Measurements from ENCODE around the gene WNT7B.

WNT7B gene

GRCh38 chr22:45872659-45873263, 104.2 kb downstream of the WNT7B start:
- H3K27me3 ChIP-seq (ENCODE audit: control insufficient read depth in 5 of 5, insufficient read depth in 4 of 5, low read length in 5 of 5) = peaks cover 17 to 37% (median 23%) of the 10 kb centered on the region in 5 donors
- H3K9me3 ChIP-seq (ENCODE audit: control insufficient read depth in 5 of 5, low read length in 5 of 5) = peaks cover 3 to 9% (median 7%) of the 10 kb centered on the region in 5 donors
- no peak overlapping the region for H3K4me3 ChIP-seq (ENCODE audit: low read depth in 1 of 5, low read length in 5 of 5)
- no peaks in the 10 kb centered on the region for H3K36me3 ChIP-seq (ENCODE audit: control insufficient read depth in 5 of 5, insufficient read depth in 5 of 5, low read length in 5 of 5)
- H3K27ac ChIP-seq (ENCODE audit: low read depth, low read length) = no peak overlapping the region
- H3K4me1 ChIP-seq (ENCODE audit: control insufficient read depth in 5 of 5, insufficient read depth in 5 of 5, low read length in 5 of 5) = no peaks in the 10 kb centered on the region
- no peak overlapping the region for H3K9ac ChIP-seq (ENCODE audit: low read length in 5 of 5)

DNA sequence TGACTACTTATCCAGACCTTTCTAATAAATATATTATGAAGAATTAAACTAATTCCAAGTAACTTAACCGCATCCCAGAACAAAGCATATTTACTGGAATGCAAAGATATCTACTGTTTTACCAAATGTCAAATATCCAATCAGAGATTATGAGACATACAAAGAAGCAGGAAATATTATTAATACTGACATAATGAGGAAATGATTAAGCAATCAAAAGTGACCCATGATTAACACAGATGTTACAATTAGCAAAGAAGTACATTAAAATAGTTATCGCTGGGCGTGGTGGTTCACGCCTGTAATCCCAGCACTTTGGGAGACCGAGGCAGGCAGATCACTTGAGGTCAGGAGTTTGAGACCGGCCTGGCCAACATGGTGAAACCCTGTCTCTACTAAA, 105.2 kb downstream of the WNT7B start:
- H3K9ac ChIP-seq (ENCODE audit: low read length in 5 of 5) = no peak overlapping the region
- H3K36me3 ChIP-seq (ENCODE audit: control insufficient read depth in 5 of 5, insufficient read depth in 5 of 5, low read length in 5 of 5) = no peaks in the 10 kb centered on the region
- peaks cover 3 to 9% (median 7%) of the 10 kb centered on the region in 5 donors for H3K9me3 ChIP-seq (ENCODE audit: control insufficient read depth in 5 of 5, low read length in 5 of 5)
- no peak overlapping the region for H3K27ac ChIP-seq (ENCODE audit: low read depth, low read length)
- H3K4me3 ChIP-seq (ENCODE audit: low read depth in 1 of 5, low read length in 5 of 5) = no peak overlapping the region
- H3K4me1 ChIP-seq (ENCODE audit: control insufficient read depth in 5 of 5, insufficient read depth in 5 of 5, low read length in 5 of 5) = peaks cover 0 to 10% (median 8%) of the 10 kb centered on the region in 5 donors
- peaks cover 15 to 36% (median 21%) of the 10 kb centered on the region in 5 donors for H3K27me3 ChIP-seq (ENCODE audit: control insufficient read depth in 5 of 5, insufficient read depth in 4 of 5, low read length in 5 of 5)
